Chondrocyte (in vitro differentiated cells): ENCODE results near the gene NMB. TPM values are rescaled to one million over a fixed set of nuclear protein-coding genes. Genes with fewer than 3 reads are reported as not detected.
"Not testable (repeated sequence)": the region's sequence is repeated elsewhere in the genome, so short reads cannot be mapped to it uniquely, and the experiment has no call there.

Experiments used
- DNase-seq: peaks from one replicate; pipeline ENCODE4 v3.0.0; 2021; ENCODE audit warnings: mixed read lengths, low spot score
- H3K27ac Mint-ChIP-seq: one replicate; pipeline ENCODE4 v1.8.0; 2021; ENCODE audit warnings: mild to moderate bottlenecking, moderate library complexity, mixed read lengths; ENCODE audit not compliant: unreplicated experiment
- H3K27me3 Mint-ChIP-seq: 2 replicates; pipeline ENCODE4 v1.8.0; 2021; ENCODE audit warnings: low read depth, mixed read lengths
- H3K36me3 Mint-ChIP-seq: 2 replicates; pipeline ENCODE4 v1.8.0; 2021; ENCODE audit warnings: low read depth, mixed read lengths
- H3K4me1 Mint-ChIP-seq: 2 replicates; pipeline ENCODE4 v1.8.0; 2021; ENCODE audit warnings: low read depth, mild to moderate bottlenecking, mixed read lengths
- H3K4me3 Mint-ChIP-seq: one replicate; pipeline ENCODE4 v1.8.0; 2021; ENCODE audit warnings: mild to moderate bottlenecking, moderate library complexity, mixed read lengths; ENCODE audit not compliant: unreplicated experiment
- H3K9me3 Mint-ChIP-seq: 2 replicates; pipeline ENCODE4 v1.8.0; 2021; ENCODE audit warnings: low read depth, mixed read lengths
- CTCF ChIP-seq: fragments of 200-600 bp; sonication (generic); IDR thresholded peaks from 2 replicates; pipeline ENCODE4 v1.5.0; 2021; ENCODE audit warnings: antibody characterized with exemption, mild to moderate bottlenecking, moderate library complexity
- total RNA-seq: library from RNA; stranded (reverse); gene quantifications from 3 replicates; pipeline ENCODE4 v1.2.1, GENCODE V29; 2021

The NMB gene
- total RNA-seq, 1 donor from 2014 or later, result 7.8 TPM

- Mint-ChIP-seq H3K27me3 (no peaks in the 10 kb centered on the region), H3K4me1 (peaks cover 42% of the 10 kb centered on the region), H3K27ac (peak overlapping the region; percentile 10), H3K4me3 (no peak overlapping the region), H3K36me3 (no peaks in the 10 kb centered on the region), H3K9me3 (no peaks in the 10 kb centered on the region)
- no peak for TF ChIP-seq CTCF
- no peak for DNase-seq
Measured at GRCh38 chr15:84697236-84697990, 39.4 kb upstream of the NMB start.

- peaks cover 46% of the 10 kb centered on the region for H3K4me1 Mint-ChIP-seq
- no peaks in the 10 kb centered on the region for H3K9me3 Mint-ChIP-seq
- H3K27me3 Mint-ChIP-seq, result no peaks in the 10 kb centered on the region
- no peaks in the 10 kb centered on the region for H3K36me3 Mint-ChIP-seq
- no peak overlapping the region for H3K27ac Mint-ChIP-seq
- H3K4me3 Mint-ChIP-seq, result no peak overlapping the region
- no peak for DNase-seq
- TF ChIP-seq CTCF, result no peak
Measured at GRCh38 chr15:84696757-84697156, 38.8 kb upstream of the NMB start.

DNA sequence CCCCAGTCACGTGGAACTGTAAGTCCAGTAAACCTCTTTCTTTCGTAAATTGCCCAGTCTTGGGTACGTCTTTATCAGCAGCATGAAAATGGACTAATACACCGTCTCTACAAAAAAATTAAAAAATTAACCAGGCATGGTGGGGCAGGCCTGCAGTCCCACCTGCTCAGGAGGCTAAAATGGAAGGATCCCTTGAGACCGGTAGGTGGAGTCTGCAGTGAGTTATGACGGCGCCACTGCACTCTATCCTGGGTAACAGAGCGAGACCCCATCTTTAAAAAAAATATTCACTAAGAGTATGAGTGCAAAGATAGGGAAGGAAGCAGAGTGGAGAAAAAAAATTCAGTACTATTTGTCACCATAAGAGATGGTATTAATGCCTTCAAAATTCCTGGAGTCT lies 32.3 kb upstream of the NMB start:
- DNase-seq, result no peak
- no peak overlapping the region for H3K4me3 Mint-ChIP-seq
- H3K9me3 Mint-ChIP-seq, result no peaks in the 10 kb centered on the region
- peak overlapping the region; percentile 12 for H3K27ac Mint-ChIP-seq
- H3K27me3 Mint-ChIP-seq, result no peaks in the 10 kb centered on the region
- TF ChIP-seq CTCF, result no peak
- peaks cover 11% of the 10 kb centered on the region for H3K36me3 Mint-ChIP-seq
- H3K4me1 Mint-ChIP-seq, result peaks cover 29% of the 10 kb centered on the region

- Mint-ChIP-seq H3K27me3 (no peaks in the 10 kb centered on the region), H3K4me1 (peaks cover 33% of the 10 kb centered on the region), H3K36me3 (peaks cover 13% of the 10 kb centered on the region), H3K9me3 (no peaks in the 10 kb centered on the region), H3K4me3 (no peak overlapping the region), H3K27ac (no peak overlapping the region)
- DNase-seq, result no peak
- no peak for TF ChIP-seq CTCF
Measured at GRCh38 chr15:84689858-84690257, 31.9 kb upstream of the NMB start.

DNA sequence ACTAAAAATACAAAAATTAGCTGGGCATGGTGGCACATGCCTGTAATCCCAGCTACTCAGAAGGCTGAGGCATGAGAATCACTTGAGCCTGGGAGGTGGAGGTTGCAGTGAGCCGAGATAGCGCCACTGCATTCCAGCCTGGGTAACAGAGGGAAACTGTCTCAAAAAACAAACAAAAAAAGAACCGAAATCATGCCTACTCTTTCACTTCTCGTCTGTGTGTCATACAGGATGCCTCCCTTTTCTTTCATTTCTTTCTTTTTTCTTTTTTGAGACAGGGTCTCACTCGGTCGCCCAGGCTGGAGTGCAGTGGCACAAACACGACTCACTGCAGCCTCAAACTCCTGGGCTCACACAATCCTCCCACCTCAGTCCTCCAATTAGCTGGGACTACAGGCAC lies 28.4 kb upstream of the NMB start:
- Mint-ChIP-seq H3K4me1 (peaks cover 25% of the 10 kb centered on the region), H3K27ac (peak overlapping the region; percentile 78), H3K36me3 (peaks cover 14% of the 10 kb centered on the region)
- not testable (repeated sequence) for H3K4me3 Mint-ChIP-seq, H3K9me3 Mint-ChIP-seq, H3K27me3 Mint-ChIP-seq, DNase-seq

DNA sequence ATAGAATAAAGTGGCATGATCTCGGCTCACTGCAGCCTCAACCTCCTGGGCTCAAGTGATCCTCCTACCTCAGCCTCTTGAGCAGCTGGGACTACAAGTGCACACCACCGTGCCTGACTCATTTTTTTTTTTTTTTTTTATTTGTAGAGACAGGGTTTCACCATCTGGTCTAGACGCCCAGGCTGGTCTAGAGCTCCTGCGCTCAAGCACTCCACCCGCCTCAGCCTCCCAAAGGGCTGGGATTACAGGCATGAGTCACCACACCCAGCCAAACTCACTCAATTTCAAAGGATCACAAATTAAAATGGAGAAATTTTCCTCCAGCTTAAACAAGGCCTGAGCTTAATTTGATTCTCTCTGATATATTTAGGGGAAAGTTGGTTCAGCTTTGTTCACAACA lies 27.3 kb upstream of the NMB start:
- Mint-ChIP-seq H3K27ac (peak overlapping the region; percentile 91), H3K36me3 (peaks cover 12% of the 10 kb centered on the region), H3K9me3 (no peaks in the 10 kb centered on the region), H3K4me3 (no peak overlapping the region), H3K4me1 (peaks cover 19% of the 10 kb centered on the region), H3K27me3 (no peaks in the 10 kb centered on the region)
- no peak for DNase-seq
- no peak for TF ChIP-seq CTCF
